Activated naive CD8-positive, alpha-beta T cell treated with anti-CD3 and anti-CD28 coated beads, Interleukin-2, amount 50 U/mL, for 24 hours (primary cell): ENCODE results near the gene HCN4.

Source experiments
- ATAC-seq: fragments of 150-1000 bp; cut with Tn5 transposase; one replicate; pipeline ENCODE4 v1.10.0; 2021
- DNase-seq: peaks from one replicate; pipeline ENCODE4 v3.0.0; 2021
- H3K27ac Mint-ChIP-seq: one replicate; pipeline ENCODE4 v1.8.0; 2021; ENCODE audit warnings: mild to moderate bottlenecking, mixed read lengths
- H3K27me3 Mint-ChIP-seq: one replicate; pipeline ENCODE4 v1.8.0; 2021; ENCODE audit warnings: mixed read lengths
- H3K36me3 Mint-ChIP-seq: one replicate; pipeline ENCODE4 v1.8.0; 2021; ENCODE audit warnings: low read depth, mixed read lengths
- H3K4me1 Mint-ChIP-seq: one replicate; pipeline ENCODE4 v1.8.0; 2021; ENCODE audit warnings: mixed read lengths
- H3K4me3 Mint-ChIP-seq: one replicate; pipeline ENCODE4 v1.8.0; 2021; ENCODE audit warnings: mild to moderate bottlenecking, moderate library complexity, mixed read lengths
- H3K9me3 Mint-ChIP-seq: one replicate; pipeline ENCODE4 v1.8.0; 2021; ENCODE audit warnings: mixed read lengths

Gene HCN4

DNA sequence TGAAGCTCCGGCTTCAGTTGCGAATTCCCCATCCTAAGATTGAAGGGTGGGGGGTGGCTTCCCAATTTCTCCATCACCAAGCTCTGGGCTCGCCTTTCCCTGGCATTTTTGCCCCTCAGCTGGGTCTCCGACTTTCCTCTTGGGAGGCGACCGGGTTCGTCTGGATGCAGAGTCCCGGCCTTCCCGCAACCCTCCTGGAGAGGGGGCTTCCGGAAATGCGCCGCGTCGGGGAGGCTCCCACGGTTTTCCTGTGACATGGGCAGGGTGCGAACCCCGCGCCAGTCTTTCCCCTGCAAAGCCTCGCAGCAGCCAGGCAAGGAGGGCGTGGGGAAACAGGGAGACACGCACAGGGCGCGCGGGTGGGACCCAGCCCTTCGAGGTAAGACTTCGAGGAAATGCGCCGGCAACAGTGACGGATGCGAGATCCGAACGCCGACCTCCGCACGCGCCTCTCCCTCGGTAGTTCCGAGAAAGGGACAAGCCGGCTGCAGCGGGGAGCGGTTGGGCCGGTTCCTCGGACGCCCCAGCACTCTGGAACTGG lies 466 bp upstream of the HCN4 start:
- Mint-ChIP-seq H3K27ac (no peak overlapping the region), H3K9me3 (no peaks in the 10 kb centered on the region), H3K27me3 (peaks cover 55% of the 10 kb centered on the region), H3K36me3 (no peaks in the 10 kb centered on the region), H3K4me1 (no peaks in the 10 kb centered on the region), H3K4me3 (no peak overlapping the region)
- ATAC-seq, result no peak
- DNase-seq, result no peak

DNA sequence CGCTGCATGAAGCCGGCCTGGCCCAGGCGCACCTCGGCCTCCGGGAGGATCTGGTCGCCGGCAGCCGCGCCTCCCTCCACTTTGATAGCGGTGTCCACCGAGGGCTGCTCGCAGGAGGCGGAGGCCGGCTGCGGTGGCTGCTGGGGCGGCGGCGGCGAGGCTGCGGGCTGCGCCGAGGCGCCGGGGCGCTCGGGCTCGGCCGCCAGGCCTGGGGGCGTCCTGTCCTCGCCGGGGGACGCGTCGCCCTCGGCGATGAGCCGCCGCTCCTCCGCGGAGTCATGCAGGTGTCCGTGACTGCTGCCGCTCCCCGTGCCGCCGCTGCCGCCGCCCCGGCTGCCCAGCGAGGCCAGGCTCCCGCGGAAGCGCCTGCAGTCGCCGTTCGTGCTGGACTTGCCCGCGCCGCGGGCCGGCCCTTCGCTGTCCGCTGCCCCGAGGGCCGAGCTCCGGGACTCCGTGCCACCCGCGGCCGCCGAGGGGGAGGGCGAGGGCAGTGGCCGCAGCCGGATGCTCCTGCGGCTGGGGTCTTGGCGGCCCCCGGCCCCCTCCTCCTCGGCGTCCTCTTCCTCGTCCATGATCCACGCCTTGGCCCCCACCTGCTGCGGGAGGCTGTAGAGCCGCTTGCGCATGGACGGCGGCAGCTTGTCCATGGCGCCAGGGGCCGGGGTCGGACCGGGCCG lies 996 bp downstream of the HCN4 start:
- Mint-ChIP-seq H3K27ac (no peak overlapping the region), H3K4me3 (no peak overlapping the region), H3K9me3 (no peaks in the 10 kb centered on the region), H3K36me3 (no peaks in the 10 kb centered on the region), H3K27me3 (peaks cover 52% of the 10 kb centered on the region), H3K4me1 (no peaks in the 10 kb centered on the region)
- ATAC-seq (no peak), DNase-seq (no peak)

GRCh38 chr15:73366766-73367623 lies 1.8 kb downstream of the HCN4 start:
- H3K27me3 Mint-ChIP-seq, result peaks cover 48% of the 10 kb centered on the region
- H3K36me3 Mint-ChIP-seq, result no peaks in the 10 kb centered on the region
- ATAC-seq (no peak), DNase-seq (no peak)
- H3K9me3 Mint-ChIP-seq, result no peaks in the 10 kb centered on the region
- H3K4me3 Mint-ChIP-seq, result no peak overlapping the region
- H3K4me1 Mint-ChIP-seq, result no peaks in the 10 kb centered on the region
- no peak overlapping the region for H3K27ac Mint-ChIP-seq

DNA sequence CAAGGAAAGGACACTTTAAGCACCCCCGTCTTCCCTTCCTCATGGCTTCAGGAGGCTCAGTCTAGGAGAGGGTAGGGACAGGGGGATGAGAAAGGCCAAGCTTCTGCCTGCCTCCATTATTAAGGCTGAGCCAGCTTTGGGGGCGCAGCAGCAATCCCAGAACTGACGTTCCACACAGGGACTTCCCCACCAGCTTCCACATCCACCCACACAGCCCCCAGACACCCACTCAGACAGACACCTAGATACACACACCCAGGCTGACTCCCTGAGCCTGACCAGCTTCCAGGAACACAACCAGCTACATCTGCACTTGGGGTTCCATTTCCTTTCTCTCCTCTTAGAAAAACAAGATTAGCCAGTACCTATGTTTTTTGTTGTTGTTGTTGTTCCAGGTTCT lies 4.7 kb downstream of the HCN4 start:
- Mint-ChIP-seq H3K4me3 (no peak overlapping the region), H3K9me3 (no peaks in the 10 kb centered on the region), H3K27ac (no peak overlapping the region), H3K36me3 (no peaks in the 10 kb centered on the region), H3K4me1 (no peaks in the 10 kb centered on the region), H3K27me3 (peaks cover 29% of the 10 kb centered on the region)
- ATAC-seq, result no peak
- DNase-seq, result no peak

- DNase-seq (no peak), ATAC-seq (no peak)
- H3K4me3 Mint-ChIP-seq, result no peak overlapping the region
- H3K4me1 Mint-ChIP-seq, result no peaks in the 10 kb centered on the region
- no peaks in the 10 kb centered on the region for H3K36me3 Mint-ChIP-seq
- no peak overlapping the region for H3K27ac Mint-ChIP-seq
- no peaks in the 10 kb centered on the region for H3K9me3 Mint-ChIP-seq
- peaks cover 31% of the 10 kb centered on the region for H3K27me3 Mint-ChIP-seq
Observed at GRCh38 chr15:73362900-73363299, 5.9 kb downstream of the HCN4 start.

- no peak overlapping the region for H3K4me3 Mint-ChIP-seq
- no peaks in the 10 kb centered on the region for H3K4me1 Mint-ChIP-seq
- H3K9me3 Mint-ChIP-seq, result no peaks in the 10 kb centered on the region
- H3K27ac Mint-ChIP-seq, result no peak overlapping the region
- peaks cover 28% of the 10 kb centered on the region for H3K27me3 Mint-ChIP-seq
- no peak for ATAC-seq
- H3K36me3 Mint-ChIP-seq, result no peaks in the 10 kb centered on the region
- DNase-seq, result no peak
Observed at GRCh38 chr15:73361337-73361736, 7.4 kb downstream of the HCN4 start.

DNA sequence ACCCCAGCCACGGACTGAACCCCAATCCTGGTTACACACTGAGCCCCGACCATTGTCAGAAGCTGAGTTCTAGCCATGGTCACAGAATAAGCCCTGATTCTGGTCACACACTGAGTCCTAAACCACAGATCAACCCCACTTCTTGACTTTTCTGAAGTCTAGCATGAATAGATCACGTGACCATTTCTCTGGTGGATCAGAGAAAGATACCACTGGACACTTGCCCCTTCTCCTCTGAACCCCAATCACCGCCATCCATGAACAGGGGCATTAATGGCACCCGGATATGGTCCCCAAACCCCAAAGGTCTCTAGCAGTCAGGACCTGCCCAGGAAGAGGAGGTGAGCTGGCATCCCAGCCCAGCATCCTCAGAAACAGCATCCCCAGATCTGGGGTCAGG lies 9.1 kb downstream of the HCN4 start:
- Mint-ChIP-seq H3K27ac (no peak overlapping the region), H3K27me3 (peaks cover 15% of the 10 kb centered on the region), H3K4me3 (no peak overlapping the region), H3K9me3 (no peaks in the 10 kb centered on the region), H3K4me1 (no peaks in the 10 kb centered on the region), H3K36me3 (no peaks in the 10 kb centered on the region)
- no peak for ATAC-seq
- no peak for DNase-seq

GRCh38 chr15:73357999-73358665 lies 10.6 kb downstream of the HCN4 start:
- no peaks in the 10 kb centered on the region for H3K4me1 Mint-ChIP-seq
- no peaks in the 10 kb centered on the region for H3K36me3 Mint-ChIP-seq
- ATAC-seq, result no peak
- peaks cover 14% of the 10 kb centered on the region for H3K27me3 Mint-ChIP-seq
- no peak overlapping the region for H3K27ac Mint-ChIP-seq
- no peak overlapping the region for H3K4me3 Mint-ChIP-seq
- H3K9me3 Mint-ChIP-seq, result no peaks in the 10 kb centered on the region
- DNase-seq, result no peak

- no peak for ATAC-seq
- no peaks in the 10 kb centered on the region for H3K9me3 Mint-ChIP-seq
- H3K27ac Mint-ChIP-seq, result no peak overlapping the region
- DNase-seq, result no peak
- no peaks in the 10 kb centered on the region for H3K4me1 Mint-ChIP-seq
- H3K4me3 Mint-ChIP-seq, result no peak overlapping the region
- peaks cover 10% of the 10 kb centered on the region for H3K27me3 Mint-ChIP-seq
- no peaks in the 10 kb centered on the region for H3K36me3 Mint-ChIP-seq
Observed at GRCh38 chr15:73355612-73356265, 13.0 kb downstream of the HCN4 start.

- Mint-ChIP-seq H3K9me3 (no peaks in the 10 kb centered on the region), H3K4me1 (no peaks in the 10 kb centered on the region), H3K27me3 (peaks cover 10% of the 10 kb centered on the region), H3K36me3 (no peaks in the 10 kb centered on the region), H3K27ac (no peak overlapping the region), H3K4me3 (no peak overlapping the region)
- ATAC-seq (no peak), DNase-seq (no peak)
Observed at GRCh38 chr15:73354241-73354640, 14.5 kb downstream of the HCN4 start.

DNA sequence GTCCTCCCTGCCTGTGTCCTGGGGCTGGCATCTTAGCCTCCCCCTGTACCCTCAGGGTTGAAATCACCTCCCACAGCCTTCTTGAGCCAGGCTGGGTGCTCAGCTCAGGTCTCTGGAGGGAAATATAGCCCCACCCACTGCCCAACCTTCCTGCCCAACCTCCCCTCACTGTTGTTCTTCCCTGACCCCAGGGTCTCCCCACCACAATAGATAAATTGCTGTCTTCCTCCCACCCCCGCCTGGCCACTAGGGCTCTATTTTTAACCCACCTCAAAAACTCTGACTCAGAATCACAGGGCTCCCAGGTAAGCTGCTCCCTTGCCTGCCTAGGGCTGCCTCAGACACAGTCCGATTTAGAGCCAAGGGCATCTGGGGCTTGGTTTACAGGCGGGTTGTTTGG lies 15.0 kb downstream of the HCN4 start:
- no peak for DNase-seq
- Mint-ChIP-seq H3K4me3 (no peak overlapping the region), H3K27me3 (peaks cover 8% of the 10 kb centered on the region), H3K36me3 (no peaks in the 10 kb centered on the region), H3K9me3 (no peaks in the 10 kb centered on the region), H3K27ac (no peak overlapping the region), H3K4me1 (no peaks in the 10 kb centered on the region)
- ATAC-seq, result no peak

GRCh38 chr15:73352082-73352481 lies 16.7 kb downstream of the HCN4 start:
- no peak for ATAC-seq
- H3K4me1 Mint-ChIP-seq, result no peaks in the 10 kb centered on the region
- H3K27me3 Mint-ChIP-seq, result peaks cover 6% of the 10 kb centered on the region
- H3K9me3 Mint-ChIP-seq, result no peaks in the 10 kb centered on the region
- no peak for DNase-seq
- no peak overlapping the region for H3K27ac Mint-ChIP-seq
- no peak overlapping the region for H3K4me3 Mint-ChIP-seq
- H3K36me3 Mint-ChIP-seq, result no peaks in the 10 kb centered on the region

GRCh38 chr15:73349191-73349590 lies 19.6 kb downstream of the HCN4 start:
- no peaks in the 10 kb centered on the region for H3K36me3 Mint-ChIP-seq
- peaks cover 6% of the 10 kb centered on the region for H3K27me3 Mint-ChIP-seq
- no peak overlapping the region for H3K27ac Mint-ChIP-seq
- H3K9me3 Mint-ChIP-seq, result no peaks in the 10 kb centered on the region
- no peak for ATAC-seq
- no peak for DNase-seq
- no peak overlapping the region for H3K4me3 Mint-ChIP-seq
- no peaks in the 10 kb centered on the region for H3K4me1 Mint-ChIP-seq

DNA sequence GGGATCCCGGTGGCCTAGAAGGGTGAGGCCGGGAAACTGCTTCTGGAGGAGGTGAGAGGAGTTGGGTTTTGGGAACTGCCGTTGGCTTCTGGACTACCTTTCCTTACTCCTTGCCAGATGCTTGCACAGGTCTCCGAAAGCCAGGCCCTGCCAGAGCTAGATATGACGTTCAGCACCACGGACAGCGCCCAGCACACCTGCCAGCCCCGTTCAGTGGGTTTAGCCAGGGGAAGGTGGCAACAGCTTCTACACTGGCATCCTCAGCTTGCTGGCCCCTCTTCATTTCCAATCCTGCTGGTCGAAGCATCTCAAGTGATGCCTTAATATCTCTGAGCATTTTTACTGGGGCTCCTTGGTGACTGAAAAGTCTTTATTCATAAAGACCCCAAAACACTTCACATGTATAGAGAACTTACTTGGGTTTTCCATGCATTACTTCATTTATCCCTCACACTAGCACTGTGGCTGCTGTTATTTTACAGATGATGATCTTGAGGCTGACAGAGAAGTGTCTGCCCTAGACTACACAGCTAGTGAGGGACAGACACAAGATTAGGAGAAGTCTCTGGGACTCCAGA lies 21.9 kb downstream of the HCN4 start:
- H3K4me1 Mint-ChIP-seq, result no peaks in the 10 kb centered on the region
- DNase-seq, result peak; percentile 64
- no peak for ATAC-seq

More for the DNA sequence above, 21.9 kb downstream of the HCN4 start:
- Mint-ChIP-seq H3K27me3 (peaks cover 4% of the 10 kb centered on the region), H3K4me3 (no peak overlapping the region), H3K27ac (no peak overlapping the region), H3K36me3 (no peaks in the 10 kb centered on the region), H3K9me3 (peaks cover 9% of the 10 kb centered on the region)
